ENCODE data around the gene PRSS33. TPM values are rescaled to one million over a fixed set of nuclear protein-coding genes. Genes with fewer than 3 reads are reported as not detected.

PRSS33 gene
- total RNA-seq, 1 donor from 2014 or later = not detected

- H3K27ac ChIP-seq (replicated peaks) = no peak overlapping the region
- no peaks in the 10 kb centered on the region for H3K36me3 ChIP-seq
- no peak overlapping the region for H3K4me3 ChIP-seq
- H3K9me3 ChIP-seq (replicated peaks) = no peaks in the 10 kb centered on the region
- no peak for TF ChIP-seq CTCF (IDR thresholded peaks at IDR 0.05; ENCODE audit: borderline replicate concordance)
- H3K27me3 ChIP-seq (ENCODE audit: low read depth) = peaks cover 49% of the 10 kb centered on the region
- DNase-seq = no peak
- intact Hi-C loops (cut with micrococcal nuclease) = no loop called here
- no peaks in the 10 kb centered on the region for H3K4me1 ChIP-seq
These were observed 46.2 kb downstream of the PRSS33 start for GRCh38 chr16:2741168-2741567.

- intact Hi-C loops (cut with micrococcal nuclease) = no loop called here
- H3K4me1 ChIP-seq = no peaks in the 10 kb centered on the region
- H3K36me3 ChIP-seq = no peaks in the 10 kb centered on the region
- H3K27ac ChIP-seq (replicated peaks) = no peak overlapping the region
- no peak for TF ChIP-seq CTCF (IDR thresholded peaks at IDR 0.05; ENCODE audit: borderline replicate concordance)
- peaks cover 52% of the 10 kb centered on the region for H3K27me3 ChIP-seq (ENCODE audit: low read depth)
- no peak overlapping the region for H3K4me3 ChIP-seq
- no peak for DNase-seq
- H3K9me3 ChIP-seq (replicated peaks) = no peaks in the 10 kb centered on the region
These were observed 46.9 kb downstream of the PRSS33 start for GRCh38 chr16:2740476-2740875.

GRCh38 chr16:2739625-2740430 is 47.5 kb downstream of the PRSS33 start:
- intact Hi-C loops (cut with micrococcal nuclease) = no loop called here

GRCh38 chr16:2738615-2739014 is 48.7 kb downstream of the PRSS33 start:
- no peak overlapping the region for H3K4me3 ChIP-seq
- H3K4me1 ChIP-seq = no peaks in the 10 kb centered on the region
- no peaks in the 10 kb centered on the region for H3K36me3 ChIP-seq
- no peak overlapping the region for H3K27ac ChIP-seq (replicated peaks)
- H3K9me3 ChIP-seq (replicated peaks) = no peaks in the 10 kb centered on the region
- intact Hi-C loops (cut with micrococcal nuclease) = no loop called here
- TF ChIP-seq CTCF (IDR thresholded peaks at IDR 0.05; ENCODE audit: borderline replicate concordance) = no peak
- H3K27me3 ChIP-seq (ENCODE audit: low read depth) = peaks cover 58% of the 10 kb centered on the region
- DNase-seq = no peak

More at GRCh38 chr16:2739625-2740430, 47.5 kb downstream of the PRSS33 start:
- Histone ChIP-seq H3K4me3 (no peak overlapping the region), H3K27ac (replicated peaks) (no peak overlapping the region), H3K36me3 (no peaks in the 10 kb centered on the region), H3K4me1 (no peaks in the 10 kb centered on the region), H3K27me3 (ENCODE audit: low read depth) (peaks cover 52% of the 10 kb centered on the region), H3K9me3 (replicated peaks) (no peaks in the 10 kb centered on the region)
- no peak for DNase-seq
- TF ChIP-seq CTCF (IDR thresholded peaks at IDR 0.05; ENCODE audit: borderline replicate concordance) = no peak

- no peak overlapping the region for H3K27ac ChIP-seq (replicated peaks)
- no peak overlapping the region for H3K4me3 ChIP-seq
- H3K4me1 ChIP-seq = no peaks in the 10 kb centered on the region
- H3K27me3 ChIP-seq (ENCODE audit: low read depth) = peaks cover 61% of the 10 kb centered on the region
- DNase-seq = no peak
- H3K36me3 ChIP-seq = no peaks in the 10 kb centered on the region
- no peak for TF ChIP-seq CTCF (IDR thresholded peaks at IDR 0.05; ENCODE audit: borderline replicate concordance)
- no peaks in the 10 kb centered on the region for H3K9me3 ChIP-seq (replicated peaks)
- intact Hi-C loops (cut with micrococcal nuclease) = no loop called here
These were observed 49.4 kb downstream of the PRSS33 start for GRCh38 chr16:2737895-2738418.

All from left ventricle myocardium inferior (tissue), 1 donor.